HG02610 (cell line): ENCODE data around the gene ZNF746.
"Not testable (repeated sequence)": the region's sequence is repeated elsewhere in the genome, so short reads cannot be mapped to it uniquely, and the experiment has no call there.

Experiments
- ATAC-seq: cut with Tn5 transposase; IDR thresholded peaks from one replicate; pipeline ENCODE4 v1.9.1; 2021; ENCODE audit warnings: mild to moderate bottlenecking, moderate library complexity; ENCODE audit not compliant: unreplicated experiment

Gene ZNF746

GRCh38 chr7:149497467-149498261 is at the start of gene ZNF746:
ZNF746 (minus strand) TSS chr7:149497809; CDS start chr7:149497536, 273 bp downstream.
- ATAC-seq: peak; percentile 97

GRCh38 chr7:149547126-149547525 is 49.5 kb upstream of the ZNF746 start:
- ATAC-seq: no peak

- ATAC-seq: no peak
Measured at GRCh38 chr7:149546331-149546730, 48.7 kb upstream of the ZNF746 start.

- ATAC-seq: no peak
Measured at GRCh38 chr7:149544028-149544427, 46.4 kb upstream of the ZNF746 start.

- ATAC-seq: no peak
Measured at GRCh38 chr7:149532654-149533053, 35.0 kb upstream of the ZNF746 start.

GRCh38 chr7:149529136-149529718 is 31.6 kb upstream of the ZNF746 start:
- no peak for ATAC-seq

- no peak for ATAC-seq
Measured at GRCh38 chr7:149527414-149527813, 29.8 kb upstream of the ZNF746 start.

GRCh38 chr7:149525280-149525679 is 27.7 kb upstream of the ZNF746 start:
- ATAC-seq: no peak

- ATAC-seq: no peak
Measured at GRCh38 chr7:149524394-149524793, 26.8 kb upstream of the ZNF746 start.

- ATAC-seq: no peak
Measured at GRCh38 chr7:149510248-149510647, 12.6 kb upstream of the ZNF746 start.

- ATAC-seq: no peak
Measured at GRCh38 chr7:149509774-149510173, 12.2 kb upstream of the ZNF746 start.

GRCh38 chr7:149505551-149505950 is 7.9 kb upstream of the ZNF746 start:
- ATAC-seq: no peak

GRCh38 chr7:149501651-149502050 is 4.0 kb upstream of the ZNF746 start:
- ATAC-seq: no peak

- ATAC-seq: no peak
Measured at GRCh38 chr7:149500910-149501309, 3.3 kb upstream of the ZNF746 start.

- no peak for ATAC-seq
Measured at GRCh38 chr7:149500201-149500600, 2.6 kb upstream of the ZNF746 start.

- ATAC-seq: no peak
Measured at GRCh38 chr7:149498811-149499210, 1.2 kb upstream of the ZNF746 start.

- ATAC-seq: peak; percentile 29
Measured at GRCh38 chr7:149496642-149497391, 792 bp downstream of the ZNF746 start.

- ATAC-seq: no peak
Measured at GRCh38 chr7:149495785-149496641, 1.6 kb downstream of the ZNF746 start.

GRCh38 chr7:149494738-149495368 is 2.8 kb downstream of the ZNF746 start:
- no peak for ATAC-seq

- ATAC-seq: not testable (repeated sequence)
Measured at GRCh38 chr7:149493975-149494374, 3.6 kb downstream of the ZNF746 start.
